ENCODE results near the gene CDC42.
"Not testable (repeated sequence)": the region's sequence is repeated elsewhere in the genome, so short reads cannot be mapped to it uniquely, and the experiment has no call there.

The CDC42 gene

GRCh38 chr1:22052115-22053016, at the start of gene CDC42:
Gene CDC42, plus strand, starts transcription at chr1:22052709. Its CDS starts 25,770 bp downstream, at chr1:22078479.
- peak; percentile 98 for DNase-seq

DNA sequence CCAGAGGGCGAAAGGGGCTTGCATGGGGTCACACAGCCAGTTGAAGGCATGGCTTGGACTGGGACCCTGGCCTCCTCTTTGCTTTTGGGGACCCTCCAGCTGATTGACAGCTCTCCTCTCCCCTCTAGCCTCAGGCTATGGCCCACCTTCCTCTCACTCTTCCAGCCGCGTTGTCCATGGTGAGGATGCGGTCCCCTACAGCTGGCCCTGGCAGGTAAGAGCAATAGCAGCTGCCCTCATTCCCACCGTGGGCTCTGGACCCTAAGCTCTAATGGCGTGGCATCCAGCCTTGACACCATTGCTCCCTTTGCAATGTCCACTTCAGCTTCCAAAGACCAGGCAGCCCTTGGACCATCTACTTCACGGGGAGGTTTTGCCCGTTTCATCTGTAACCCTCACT, 49.6 kb upstream of the CDC42 start:
- not testable (repeated sequence) for DNase-seq

- DNase-seq: not testable (repeated sequence)
These were observed 48.5 kb upstream of the CDC42 start for GRCh38 chr1:22003959-22004358.

GRCh38 chr1:22005261-22006149, 47.0 kb upstream of the CDC42 start:
- peak; percentile 37 for DNase-seq

DNA sequence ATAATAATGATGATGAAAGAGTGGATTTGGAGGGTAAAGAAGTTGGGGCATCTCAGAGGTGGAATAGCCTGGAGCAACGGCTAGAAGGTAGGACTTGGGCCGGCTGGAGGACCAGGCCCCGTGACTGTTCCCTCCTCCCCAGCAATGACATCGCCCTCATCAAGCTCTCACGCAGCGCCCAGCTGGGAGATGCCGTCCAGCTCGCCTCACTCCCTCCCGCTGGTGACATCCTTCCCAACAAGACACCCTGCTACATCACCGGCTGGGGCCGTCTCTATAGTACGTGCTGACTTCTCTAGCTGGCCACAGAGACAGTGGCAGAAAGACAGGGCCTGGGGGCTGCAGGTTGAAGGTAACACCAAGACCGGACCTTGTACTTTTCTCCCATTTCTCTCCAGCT, 45.8 kb upstream of the CDC42 start:
- DNase-seq: not testable (repeated sequence)

GRCh38 chr1:22007262-22007661, 45.2 kb upstream of the CDC42 start:
- DNase-seq: not testable (repeated sequence)

- DNase-seq: not testable (repeated sequence)
These were observed 42.9 kb upstream of the CDC42 start for GRCh38 chr1:22009566-22009965.

- not testable (repeated sequence) for DNase-seq
These were observed 39.8 kb upstream of the CDC42 start for GRCh38 chr1:22012752-22013151.

DNA sequence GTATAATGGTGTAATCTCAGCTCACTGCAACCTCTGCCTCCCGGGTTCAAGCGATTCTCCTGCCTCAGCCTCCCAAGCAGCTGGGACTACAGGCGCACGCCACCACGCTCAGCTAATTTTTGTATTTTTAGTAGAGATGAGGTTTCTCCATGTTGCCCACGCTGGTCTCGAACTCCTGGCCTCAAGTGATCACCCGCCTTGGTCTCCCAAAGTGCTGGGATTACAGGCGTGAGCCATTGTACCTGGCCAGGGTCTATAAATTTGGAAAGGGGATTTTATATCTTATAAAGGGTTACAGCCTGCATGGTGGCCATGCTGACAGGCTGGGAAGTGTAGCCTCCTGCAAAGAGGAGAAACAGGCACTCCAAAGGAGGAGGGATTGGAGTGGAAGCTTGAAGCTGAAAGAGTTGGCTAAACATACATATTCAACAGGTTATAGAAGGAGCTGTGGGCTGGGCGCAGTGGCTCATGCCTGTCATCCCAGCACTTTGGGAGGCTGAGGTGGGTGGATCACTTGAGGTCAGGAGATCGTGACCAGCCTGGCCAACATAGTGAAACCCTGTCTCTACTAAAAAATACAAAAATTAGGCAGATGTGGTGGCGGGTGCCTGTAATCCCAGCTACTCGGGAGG, 37.8 kb upstream of the CDC42 start:
- DNase-seq: not testable (repeated sequence)

DNA sequence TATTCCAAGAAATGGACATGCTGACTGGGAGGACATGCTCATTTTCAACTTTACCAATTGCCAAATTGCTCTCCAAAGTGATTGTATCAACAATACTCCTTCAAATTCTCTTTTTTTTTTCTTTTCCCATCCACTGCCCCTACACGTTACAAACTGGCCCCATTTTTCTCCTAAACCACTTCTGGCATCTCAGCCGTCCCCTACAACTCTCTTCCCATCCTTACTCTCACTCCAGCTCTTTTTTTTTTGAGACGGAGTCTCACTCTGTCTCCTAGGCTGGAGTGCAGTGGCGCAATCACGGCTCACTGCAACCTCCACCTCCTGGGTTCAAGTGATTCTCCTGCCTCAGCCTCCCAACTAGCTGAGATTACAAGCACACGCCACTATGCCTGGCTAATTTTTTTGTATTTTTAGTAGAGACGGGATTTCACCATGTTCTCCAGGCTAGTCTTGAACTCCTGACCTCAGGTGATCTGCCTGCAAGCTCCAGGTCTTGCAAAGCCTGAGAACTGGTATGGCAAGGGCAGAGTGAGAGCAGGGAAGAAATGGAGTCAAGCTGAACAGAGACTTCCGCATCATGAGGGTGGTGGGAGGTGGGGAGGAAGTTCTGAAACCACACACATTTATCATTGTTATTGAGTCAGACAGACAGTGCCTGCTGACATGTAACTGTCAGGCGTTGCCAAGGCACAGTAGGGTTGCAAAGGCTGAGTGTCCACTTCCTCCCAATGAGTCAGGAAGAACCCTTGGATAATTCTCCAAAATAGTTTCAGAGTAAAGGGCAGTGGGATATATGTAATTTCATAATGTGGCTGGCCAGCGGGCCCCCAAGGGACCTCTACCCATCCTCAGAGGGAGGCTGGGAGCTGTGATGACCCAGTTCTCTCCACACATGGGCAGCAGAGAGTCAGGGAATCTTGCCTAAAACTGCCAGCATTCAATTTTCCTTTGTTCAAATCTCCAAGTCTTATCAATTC, 33.6 kb upstream of the CDC42 start:
- DNase-seq: peak; percentile 62

DNA sequence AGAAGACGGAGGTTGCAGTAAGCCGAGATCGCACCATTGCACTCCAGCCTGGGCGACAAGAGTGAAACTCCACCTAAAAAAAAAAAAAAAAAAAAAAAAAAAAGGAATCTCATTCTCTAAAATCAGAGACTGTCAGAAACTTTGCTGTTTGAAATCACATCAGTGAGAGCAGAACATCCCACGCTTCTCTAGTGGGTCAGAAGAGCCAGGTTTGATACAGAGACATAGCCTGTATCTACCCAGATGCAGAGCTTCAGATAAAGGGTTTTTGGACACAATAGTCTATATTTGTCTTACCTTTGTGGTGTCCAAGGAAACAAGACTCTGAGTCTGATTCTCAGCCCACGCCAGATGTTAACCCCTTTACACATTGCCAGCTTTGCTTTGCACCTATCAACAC, 31.4 kb upstream of the CDC42 start:
- DNase-seq: no peak

- peak; percentile 85 for DNase-seq
These were observed 27.8 kb upstream of the CDC42 start for GRCh38 chr1:22024485-22025367.

DNA sequence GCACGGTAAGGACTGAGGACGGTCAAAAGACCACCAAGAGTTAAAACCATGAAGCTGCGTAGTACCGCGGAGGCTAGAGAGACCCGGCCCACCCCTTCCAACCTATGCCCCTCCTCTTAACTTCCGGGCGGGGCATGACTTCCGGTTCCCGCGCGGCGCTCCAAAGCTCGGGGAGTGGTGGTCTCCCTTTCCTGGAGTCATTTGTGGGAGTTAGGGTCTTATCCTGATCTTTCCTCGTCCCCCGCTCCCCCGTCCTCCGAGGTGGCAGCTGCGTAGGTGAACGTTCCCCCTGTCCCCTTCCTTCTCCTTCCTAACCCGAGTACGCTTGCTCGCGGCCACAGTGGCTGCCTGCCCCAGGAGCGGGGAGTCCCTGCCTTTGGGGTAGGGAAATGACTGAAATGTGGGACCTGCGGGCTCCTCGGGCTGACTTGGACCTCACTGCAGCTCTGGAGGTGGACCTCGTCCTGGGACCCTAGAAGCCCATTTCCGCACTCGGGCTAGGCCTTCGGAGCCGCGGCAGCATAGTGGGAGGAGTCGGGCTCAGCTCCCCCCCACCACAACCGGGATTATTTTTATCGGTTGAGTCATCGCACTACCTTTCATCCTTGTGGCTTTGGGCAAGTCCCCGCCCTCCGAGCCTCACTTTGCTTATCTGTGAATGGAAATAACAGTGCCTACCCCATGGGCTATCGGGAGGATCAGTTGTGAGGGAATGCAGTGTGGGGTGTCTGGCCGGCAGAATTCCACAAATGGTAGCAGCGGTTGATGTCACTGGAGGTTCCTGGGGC, 26.9 kb upstream of the CDC42 start:
- DNase-seq: peak; percentile 92

DNA sequence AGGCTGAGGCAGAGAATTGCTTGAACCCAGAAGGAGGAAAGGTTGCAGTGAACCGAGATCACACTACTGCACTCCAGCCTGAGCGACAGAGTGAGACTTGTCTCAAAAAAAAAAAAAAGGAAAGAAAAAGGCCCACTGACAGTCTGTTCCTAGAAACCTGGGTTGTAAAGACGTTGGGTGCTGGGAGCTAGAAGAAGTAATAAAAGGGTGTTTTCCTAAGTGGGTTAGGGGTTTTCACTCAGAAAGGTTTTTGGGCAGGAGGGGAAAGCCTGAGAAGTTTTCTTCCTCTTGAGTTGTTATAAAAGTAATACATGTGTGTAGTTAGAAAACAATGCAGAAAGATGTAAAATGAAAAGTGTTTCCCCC, 25.6 kb upstream of the CDC42 start:
- DNase-seq: peak; percentile 41

- DNase-seq: no peak
These were observed 22.5 kb upstream of the CDC42 start for GRCh38 chr1:22030057-22030456.

GRCh38 chr1:22030473-22030872, 22.0 kb upstream of the CDC42 start:
- no peak for DNase-seq

DNA sequence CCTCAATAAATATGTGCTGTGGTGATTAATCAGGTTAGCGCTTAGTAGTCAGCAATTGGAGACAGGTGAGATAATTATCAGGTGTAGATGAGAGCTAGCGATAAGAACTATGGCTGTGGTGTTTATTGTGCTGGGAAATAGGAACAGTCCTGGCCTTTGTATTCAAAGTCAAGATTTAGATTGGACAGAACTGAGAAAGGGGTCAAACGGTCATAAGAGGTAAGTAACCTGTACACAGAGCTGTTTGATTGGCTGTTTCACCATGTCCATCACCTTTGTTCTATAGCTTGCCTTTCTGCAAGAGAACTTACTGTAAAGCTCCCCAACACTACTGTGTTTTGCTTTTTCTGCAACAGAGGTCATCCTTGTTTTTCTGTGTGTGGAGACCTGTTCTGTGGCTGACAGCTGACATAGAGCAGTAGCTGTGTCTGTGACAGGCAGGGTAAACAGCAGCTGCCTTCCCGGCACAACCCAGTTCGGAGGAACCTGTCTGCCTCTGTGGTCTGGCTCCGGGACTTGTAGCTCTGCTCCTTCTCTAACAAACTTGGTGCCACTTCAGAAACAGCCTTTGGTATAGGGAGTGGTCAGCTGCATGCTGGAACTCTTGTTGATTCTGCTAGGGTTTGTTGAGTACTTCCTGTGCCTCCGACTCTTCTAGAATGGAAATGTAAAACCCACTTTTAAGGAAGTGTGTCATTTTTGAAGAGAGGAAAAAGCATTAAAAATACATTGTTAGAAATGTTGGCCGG, 21.1 kb upstream of the CDC42 start:
- DNase-seq: peak; percentile 27

DNA sequence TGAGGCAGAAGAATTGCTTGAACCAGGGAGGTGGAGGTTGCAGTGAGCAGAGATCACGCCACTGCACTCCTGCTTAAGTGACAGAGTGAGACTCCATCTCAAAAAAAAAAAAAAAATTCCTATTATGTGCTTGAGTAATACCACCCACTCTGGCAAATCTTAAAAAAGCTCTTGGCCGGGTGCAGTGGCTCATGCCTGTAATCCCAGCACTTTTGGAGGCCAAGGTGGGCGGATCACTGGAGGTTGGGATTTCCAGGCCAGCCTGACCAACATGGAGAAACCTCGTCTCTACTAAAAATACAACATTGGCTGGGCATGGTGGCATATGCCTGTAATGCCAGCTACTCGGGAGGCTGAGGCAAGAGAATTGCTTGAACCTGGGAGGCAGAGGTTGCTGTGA, 17.7 kb upstream of the CDC42 start:
- DNase-seq: not testable (repeated sequence)

GRCh38 chr1:22037520-22037919, 15.0 kb upstream of the CDC42 start:
- no peak for DNase-seq

Data from CD4-positive, alpha-beta T cell treated with Interleukin-12 subunit alpha and Interleukin-12 subunit beta, for 1 hour (primary cell).